Measurements from ENCODE around the gene AMBP. TPM values are rescaled to one million over a fixed set of nuclear protein-coding genes. Genes with fewer than 3 reads are reported as not detected.

The AMBP gene
- total RNA-seq, 4 donors from 2014 or later = not detected

- intact Hi-C loops (cut with DNase I) = no loop called here
- Histone ChIP-seq H3K9me3 (peaks cover 0 to 31% (median 19%) of the 10 kb centered on the region in 4 donors), H3K36me3 (peaks cover under 1 to 25% (median 5%) of the 10 kb centered on the region in 4 donors), H3K27ac (replicated peaks in 1 of 4) (no peak overlapping the region), H3K4me3 (no peak overlapping the region), H3K27me3 (no peaks in the 10 kb centered on the region), H3K4me1 (no peaks in the 10 kb centered on the region)
- WGBS = 100% methylated on average over 1 of the region's 1 CpG
- no peak for DNase-seq (ENCODE audit: extremely low spot score)
- TF ChIP-seq CTCF (IDR thresholded peaks at IDR 0.05) = no peak
- TF ChIP-seq EP300 (IDR thresholded peaks at IDR 0.05) = no peak
- no peak for TF ChIP-seq POLR2AphosphoS5 (IDR thresholded peaks at IDR 0.05)
- no peak for TF ChIP-seq POLR2A (IDR thresholded peaks at IDR 0.05; ENCODE audit: low read depth)
Measured at GRCh38 chr9:114023961-114024360, 54.1 kb downstream of the AMBP start.

- TF ChIP-seq POLR2AphosphoS5 (IDR thresholded peaks at IDR 0.05) = no peak
- TF ChIP-seq CTCF (IDR thresholded peaks at IDR 0.05) = no peak
- TF ChIP-seq EP300 (IDR thresholded peaks at IDR 0.05) = no peak
- TF ChIP-seq POLR2A (IDR thresholded peaks at IDR 0.05; ENCODE audit: low read depth) = no peak
- Histone ChIP-seq H3K36me3 (peaks cover 0 to 40% (median 20%) of the 10 kb centered on the region in 4 donors), H3K27ac (replicated peaks in 1 of 4) (no peak overlapping the region), H3K9me3 (peaks cover 0 to 31% (median 19%) of the 10 kb centered on the region in 4 donors), H3K4me1 (no peaks in the 10 kb centered on the region), H3K27me3 (no peaks in the 10 kb centered on the region), H3K4me3 (no peak overlapping the region)
- DNase-seq (ENCODE audit: extremely low spot score) = no peak
- WGBS = 77% methylated on average over 3 of the region's 3 CpGs
- intact Hi-C loops (cut with DNase I) = no loop called here
Measured at GRCh38 chr9:114021578-114021977, 56.5 kb downstream of the AMBP start.

- Histone ChIP-seq H3K9me3 (peaks cover 0 to 29% (median 19%) of the 10 kb centered on the region in 4 donors), H3K4me1 (no peaks in the 10 kb centered on the region), H3K36me3 (peaks cover 0 to 32% (median 20%) of the 10 kb centered on the region in 4 donors), H3K4me3 (no peak overlapping the region), H3K27ac (replicated peaks in 1 of 4) (no peak overlapping the region), H3K27me3 (no peaks in the 10 kb centered on the region)
- DNase-seq (ENCODE audit: extremely low spot score) = peak; percentile 60
- WGBS = 83% methylated on average over 6 of the region's 6 CpGs
- intact Hi-C loops (cut with DNase I) = no loop called here
- TF ChIP-seq POLR2A (IDR thresholded peaks at IDR 0.05; ENCODE audit: low read depth) (no peak), CTCF (IDR thresholded peaks at IDR 0.05) (no peak), EP300 (IDR thresholded peaks at IDR 0.05) (no peak), POLR2AphosphoS5 (IDR thresholded peaks at IDR 0.05) (no peak)
Measured at GRCh38 chr9:114017741-114018715, 60.1 kb downstream of the AMBP start.

GRCh38 chr9:114016629-114017423 is 61.3 kb downstream of the AMBP start:
- Histone ChIP-seq H3K9me3 (peaks cover 0 to 17% (median 8%) of the 10 kb centered on the region in 4 donors), H3K4me1 (no peaks in the 10 kb centered on the region), H3K4me3 (no peak overlapping the region), H3K27ac (replicated peaks in 1 of 4) (no peak overlapping the region), H3K27me3 (no peaks in the 10 kb centered on the region), H3K36me3 (peaks cover 0 to 32% (median 20%) of the 10 kb centered on the region in 4 donors)
- 98% methylated on average over 10 of the region's 14 CpGs for WGBS
- DNase-seq (ENCODE audit: extremely low spot score) = peak; percentile 83
- no peak for TF ChIP-seq EP300 (IDR thresholded peaks at IDR 0.05)
- no peak for TF ChIP-seq POLR2AphosphoS5 (IDR thresholded peaks at IDR 0.05)
- no peak for TF ChIP-seq CTCF (IDR thresholded peaks at IDR 0.05)
- no peak for TF ChIP-seq POLR2A (IDR thresholded peaks at IDR 0.05; ENCODE audit: low read depth)
- intact Hi-C loops (cut with DNase I) = no loop called here

All from esophagus muscularis mucosa (tissue), 4 donors.